Thoracic aorta (tissue), 2 donors: Measurements from ENCODE around the gene PDK1. TPM values are rescaled to one million over a fixed set of nuclear protein-coding genes. Genes with fewer than 3 reads are reported as not detected.
"Not testable (repeated sequence)": the region's sequence is repeated elsewhere in the genome, so short reads cannot be mapped to it uniquely, and the experiment has no call there.

ENCODE experiments used
- ATAC-seq: fragments of 150-250 bp; one replicate; pipeline ENCODE4 v1.8.0; 2017; ENCODE audit warnings: low read depth; ENCODE audit not compliant: insufficient number of reproducible peaks, low FRiP score
- DNase-seq: peaks from one replicate; pipeline ENCODE4 v3.0.0-alpha.2; 2020; ENCODE audit warnings: low spot score
- H3K27ac ChIP-seq, 2 donors: fragments of 200-600 bp; sonication (generic); 1 replicate in 1 of 2; 2 replicates in 1 of 2; pipeline ENCODE4 v1.5.1; 2016; ENCODE audit warnings: mild to moderate bottlenecking in 2 of 2, moderate library complexity in 2 of 2
- H3K27me3 ChIP-seq: fragments of 200-600 bp; sonication (generic); replicated peaks from 2 replicates; pipeline ENCODE4 v1.6.0; 2016; ENCODE audit warnings: mild to moderate bottlenecking; ENCODE audit not compliant: insufficient read depth
- H3K36me3 ChIP-seq: fragments of 200-600 bp; sonication (generic); one replicate; pipeline ENCODE4 v1.5.1; 2016
- H3K4me1 ChIP-seq, 2 donors: fragments of 200-600 bp; sonication (generic); 1 replicate in 1 of 2; 2 replicates in 1 of 2; pipeline versions ENCODE4 v1.5.1 to v1.6.0; 2016; ENCODE audit warnings: low read depth in 2 of 2, mild to moderate bottlenecking in 1 of 2; ENCODE audit not compliant: control insufficient read depth in 1 of 2
- H3K4me3 ChIP-seq: fragments of 200-600 bp; sonication (generic); 2 replicates; pipeline ENCODE4 v1.5.1; 2016; ENCODE audit warnings: mild to moderate bottlenecking
- H3K9me3 ChIP-seq: fragments of 200-600 bp; sonication (generic); 2 replicates; pipeline ENCODE4 v1.5.1; 2016
- total RNA-seq, 2 donors: library from RNA; depleted of rRNA; stranded (reverse); fragments of >200 nt; gene quantifications; one replicate each; pipeline versions ENCODE4 v1.1.0 to v1.2.3, GENCODE V29; 2016
- TF ChIP-seq, protein P1 (sequence below): fragments of 200-600 bp; sonication (generic); IDR thresholded peaks from one replicate; pipeline ENCODE4 v1.5.1; 2019; ENCODE audit warnings: antibody characterized with exemption

PDK1 gene
- total RNA-seq, 2 donors from 2014 or later = 15.7 to 18.7 TPM

DNA sequence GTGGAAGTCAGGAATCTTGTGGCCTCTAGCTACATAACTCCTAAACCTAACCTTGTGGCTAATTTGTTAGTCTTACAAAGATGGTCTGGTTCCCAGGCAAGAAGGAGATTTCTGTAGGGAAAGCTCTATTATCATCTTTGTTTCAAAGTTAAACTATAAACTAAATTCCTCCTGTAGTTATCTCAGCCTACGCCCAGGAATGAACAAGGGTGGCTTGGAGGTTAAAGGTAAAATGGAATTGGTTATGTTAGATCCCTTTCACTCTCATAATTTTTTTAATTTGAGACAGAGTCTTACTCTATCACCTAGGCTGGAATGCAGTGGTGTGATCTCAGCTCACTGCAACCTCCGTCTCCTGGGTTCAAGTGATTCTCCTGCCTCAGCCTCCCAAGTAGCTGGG lies 24.6 kb upstream of the PDK1 start:
- DNase-seq (no peak), ATAC-seq (no peak)
- Histone ChIP-seq H3K27me3 (no peaks in the 10 kb centered on the region), H3K27ac (no peak overlapping the region), H3K4me1 (no peaks in the 10 kb centered on the region), H3K4me3 (no peak overlapping the region), H3K36me3 (no peaks in the 10 kb centered on the region), H3K9me3 (no peaks in the 10 kb centered on the region)
- TF ChIP-seq, protein P1, sequence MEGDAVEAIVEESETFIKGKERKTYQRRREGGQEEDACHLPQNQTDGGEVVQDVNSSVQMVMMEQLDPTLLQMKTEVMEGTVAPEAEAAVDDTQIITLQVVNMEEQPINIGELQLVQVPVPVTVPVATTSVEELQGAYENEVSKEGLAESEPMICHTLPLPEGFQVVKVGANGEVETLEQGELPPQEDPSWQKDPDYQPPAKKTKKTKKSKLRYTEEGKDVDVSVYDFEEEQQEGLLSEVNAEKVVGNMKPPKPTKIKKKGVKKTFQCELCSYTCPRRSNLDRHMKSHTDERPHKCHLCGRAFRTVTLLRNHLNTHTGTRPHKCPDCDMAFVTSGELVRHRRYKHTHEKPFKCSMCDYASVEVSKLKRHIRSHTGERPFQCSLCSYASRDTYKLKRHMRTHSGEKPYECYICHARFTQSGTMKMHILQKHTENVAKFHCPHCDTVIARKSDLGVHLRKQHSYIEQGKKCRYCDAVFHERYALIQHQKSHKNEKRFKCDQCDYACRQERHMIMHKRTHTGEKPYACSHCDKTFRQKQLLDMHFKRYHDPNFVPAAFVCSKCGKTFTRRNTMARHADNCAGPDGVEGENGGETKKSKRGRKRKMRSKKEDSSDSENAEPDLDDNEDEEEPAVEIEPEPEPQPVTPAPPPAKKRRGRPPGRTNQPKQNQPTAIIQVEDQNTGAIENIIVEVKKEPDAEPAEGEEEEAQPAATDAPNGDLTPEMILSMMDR = no peak

DNA sequence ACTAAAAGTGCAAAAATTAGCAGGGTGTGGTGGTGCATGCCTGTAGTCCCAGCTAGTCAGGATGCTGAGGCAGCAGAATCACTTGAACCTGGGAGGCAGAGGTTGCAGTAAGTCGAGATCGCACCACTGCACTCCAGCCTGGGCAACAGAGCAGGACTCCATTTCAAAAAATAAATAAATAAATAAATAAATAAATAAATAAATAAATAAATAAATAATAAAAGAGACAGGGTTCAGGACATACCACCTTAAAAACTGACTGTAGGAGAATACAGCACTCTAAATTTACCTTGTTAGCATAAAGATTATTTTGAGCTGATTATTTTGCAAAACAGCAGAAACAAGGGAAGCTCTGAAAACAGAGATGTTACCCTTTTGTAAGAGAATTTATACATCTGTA lies 23.4 kb upstream of the PDK1 start:
- not testable (repeated sequence) for H3K27me3 ChIP-seq, H3K27ac ChIP-seq, H3K36me3 ChIP-seq, H3K4me3 ChIP-seq, DNase-seq, H3K4me1 ChIP-seq, H3K9me3 ChIP-seq, ATAC-seq

DNA sequence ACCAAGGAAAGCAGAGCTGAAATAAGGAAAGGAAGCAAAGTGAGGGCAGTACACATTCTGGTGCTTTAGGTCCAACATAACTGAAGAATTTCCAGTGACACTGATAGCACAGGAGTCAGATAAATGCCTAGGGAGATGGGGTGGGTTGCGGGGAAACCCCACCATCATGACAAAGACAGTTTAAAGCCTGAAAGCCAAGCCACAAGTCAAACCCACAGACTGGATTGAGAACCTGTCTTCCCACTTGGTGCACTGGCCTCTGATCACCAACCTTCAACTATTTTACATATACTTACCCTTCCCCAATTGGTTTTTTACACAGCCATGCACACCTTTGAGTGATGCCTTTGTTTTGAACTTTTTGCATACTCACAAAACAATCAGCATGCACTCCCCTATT lies 22.2 kb upstream of the PDK1 start:
- ATAC-seq = no peak
- H3K27me3 ChIP-seq = no peaks in the 10 kb centered on the region
- H3K36me3 ChIP-seq = no peaks in the 10 kb centered on the region

DNA sequence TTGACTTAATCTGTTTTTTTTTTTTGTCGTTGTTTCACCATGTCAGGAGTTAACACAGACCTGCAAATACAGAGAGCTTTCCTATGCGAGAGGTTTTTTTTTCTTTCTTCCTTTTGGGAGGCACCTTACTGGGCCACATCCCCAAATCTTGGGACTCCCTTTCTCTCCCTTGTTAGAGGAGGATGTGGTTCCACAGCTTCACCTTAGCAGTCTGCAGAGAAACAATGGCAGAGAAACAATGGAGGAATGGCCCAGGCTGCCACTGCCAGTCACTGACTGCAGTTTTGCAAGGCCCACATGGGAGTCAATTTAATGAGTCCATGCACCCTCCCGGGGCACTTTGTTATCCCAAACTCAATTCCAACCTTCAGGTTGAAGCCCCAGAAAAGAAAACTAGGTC lies 20.8 kb upstream of the PDK1 start:
- no peak overlapping the region for H3K4me3 ChIP-seq
- H3K4me1 ChIP-seq = no peaks in the 10 kb centered on the region
- no peaks in the 10 kb centered on the region for H3K9me3 ChIP-seq
- ATAC-seq (no peak), DNase-seq (no peak)
- H3K27me3 ChIP-seq = no peaks in the 10 kb centered on the region
- no peak overlapping the region for H3K27ac ChIP-seq
- TF ChIP-seq, protein P1 = no peak
- H3K36me3 ChIP-seq = no peaks in the 10 kb centered on the region

More for the DNA sequence above, 22.2 kb upstream of the PDK1 start:
- no peak for DNase-seq
- H3K27ac ChIP-seq = no peak overlapping the region
- TF ChIP-seq, protein P1 = no peak
- no peaks in the 10 kb centered on the region for H3K9me3 ChIP-seq
- H3K4me1 ChIP-seq = no peaks in the 10 kb centered on the region
- no peak overlapping the region for H3K4me3 ChIP-seq

DNA sequence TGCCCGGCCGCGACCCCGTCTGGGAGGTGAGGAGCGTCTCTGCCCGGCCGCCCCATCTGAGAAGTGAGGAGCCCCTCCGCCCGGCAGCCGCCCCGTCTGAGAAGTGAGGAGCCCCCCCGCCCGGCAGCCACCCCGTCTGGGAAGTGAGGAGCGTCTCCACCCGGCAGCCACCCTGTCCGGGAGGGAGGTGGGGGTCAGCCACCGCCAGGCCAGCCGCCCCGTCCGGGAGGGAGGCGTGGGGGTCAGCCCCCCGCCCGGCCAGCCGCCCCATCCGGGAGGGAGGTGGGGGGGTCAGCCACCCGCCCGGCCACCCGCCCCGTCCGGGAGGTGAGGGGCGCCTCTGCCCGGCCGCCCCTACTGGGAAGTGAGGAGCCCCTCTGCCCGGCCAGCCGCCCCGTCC lies 18.0 kb upstream of the PDK1 start:
- DNase-seq, H3K36me3 ChIP-seq, H3K4me1 ChIP-seq, H3K27me3 ChIP-seq, H3K27ac ChIP-seq, ATAC-seq, H3K4me3 ChIP-seq, H3K9me3 ChIP-seq: not testable (repeated sequence)

DNA sequence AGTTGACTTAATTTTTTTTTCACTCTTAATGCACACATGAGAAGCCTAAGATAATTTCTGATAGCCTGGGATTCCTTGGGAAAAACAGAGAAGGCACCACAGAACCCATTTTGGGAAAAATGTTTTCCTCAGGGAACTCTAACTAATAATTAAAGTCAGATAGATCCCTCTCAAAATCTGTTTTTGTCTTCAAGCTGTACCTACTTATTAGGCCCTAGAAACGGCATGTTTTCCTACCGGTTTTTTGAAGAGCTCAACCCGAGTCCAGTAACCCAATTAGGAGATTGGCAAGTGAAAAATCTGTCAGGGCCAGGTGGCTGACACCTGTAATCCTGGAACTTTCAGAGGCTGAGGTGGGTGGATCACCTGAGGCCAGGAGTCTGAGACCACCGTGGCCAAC lies 16.1 kb upstream of the PDK1 start:
- Histone ChIP-seq H3K36me3 (no peaks in the 10 kb centered on the region), H3K27ac (no peak overlapping the region), H3K4me1 (no peaks in the 10 kb centered on the region), H3K27me3 (no peaks in the 10 kb centered on the region), H3K9me3 (no peaks in the 10 kb centered on the region), H3K4me3 (no peak overlapping the region)
- DNase-seq (no peak), ATAC-seq (no peak)
- TF ChIP-seq, protein P1 = no peak
